GM21528 (cell line): ENCODE measurements around the gene RPS6KC1.
"Not testable (repeated sequence)": the region's sequence is repeated elsewhere in the genome, so short reads cannot be mapped to it uniquely, and the experiment has no call there.

Experiments
- ATAC-seq: cut with Tn5 transposase; IDR thresholded peaks from one replicate; pipeline ENCODE4 v1.9.1; 2021; ENCODE audit warnings: mild to moderate bottlenecking, moderate library complexity; ENCODE audit not compliant: unreplicated experiment, low FRiP score

The RPS6KC1 gene, protein sequence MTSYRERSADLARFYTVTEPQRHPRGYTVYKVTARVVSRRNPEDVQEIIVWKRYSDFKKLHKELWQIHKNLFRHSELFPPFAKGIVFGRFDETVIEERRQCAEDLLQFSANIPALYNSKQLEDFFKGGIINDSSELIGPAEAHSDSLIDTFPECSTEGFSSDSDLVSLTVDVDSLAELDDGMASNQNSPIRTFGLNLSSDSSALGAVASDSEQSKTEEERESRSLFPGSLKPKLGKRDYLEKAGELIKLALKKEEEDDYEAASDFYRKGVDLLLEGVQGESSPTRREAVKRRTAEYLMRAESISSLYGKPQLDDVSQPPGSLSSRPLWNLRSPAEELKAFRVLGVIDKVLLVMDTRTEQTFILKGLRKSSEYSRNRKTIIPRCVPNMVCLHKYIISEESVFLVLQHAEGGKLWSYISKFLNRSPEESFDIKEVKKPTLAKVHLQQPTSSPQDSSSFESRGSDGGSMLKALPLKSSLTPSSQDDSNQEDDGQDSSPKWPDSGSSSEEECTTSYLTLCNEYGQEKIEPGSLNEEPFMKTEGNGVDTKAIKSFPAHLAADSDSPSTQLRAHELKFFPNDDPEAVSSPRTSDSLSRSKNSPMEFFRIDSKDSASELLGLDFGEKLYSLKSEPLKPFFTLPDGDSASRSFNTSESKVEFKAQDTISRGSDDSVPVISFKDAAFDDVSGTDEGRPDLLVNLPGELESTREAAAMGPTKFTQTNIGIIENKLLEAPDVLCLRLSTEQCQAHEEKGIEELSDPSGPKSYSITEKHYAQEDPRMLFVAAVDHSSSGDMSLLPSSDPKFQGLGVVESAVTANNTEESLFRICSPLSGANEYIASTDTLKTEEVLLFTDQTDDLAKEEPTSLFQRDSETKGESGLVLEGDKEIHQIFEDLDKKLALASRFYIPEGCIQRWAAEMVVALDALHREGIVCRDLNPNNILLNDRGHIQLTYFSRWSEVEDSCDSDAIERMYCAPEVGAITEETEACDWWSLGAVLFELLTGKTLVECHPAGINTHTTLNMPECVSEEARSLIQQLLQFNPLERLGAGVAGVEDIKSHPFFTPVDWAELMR

DNA sequence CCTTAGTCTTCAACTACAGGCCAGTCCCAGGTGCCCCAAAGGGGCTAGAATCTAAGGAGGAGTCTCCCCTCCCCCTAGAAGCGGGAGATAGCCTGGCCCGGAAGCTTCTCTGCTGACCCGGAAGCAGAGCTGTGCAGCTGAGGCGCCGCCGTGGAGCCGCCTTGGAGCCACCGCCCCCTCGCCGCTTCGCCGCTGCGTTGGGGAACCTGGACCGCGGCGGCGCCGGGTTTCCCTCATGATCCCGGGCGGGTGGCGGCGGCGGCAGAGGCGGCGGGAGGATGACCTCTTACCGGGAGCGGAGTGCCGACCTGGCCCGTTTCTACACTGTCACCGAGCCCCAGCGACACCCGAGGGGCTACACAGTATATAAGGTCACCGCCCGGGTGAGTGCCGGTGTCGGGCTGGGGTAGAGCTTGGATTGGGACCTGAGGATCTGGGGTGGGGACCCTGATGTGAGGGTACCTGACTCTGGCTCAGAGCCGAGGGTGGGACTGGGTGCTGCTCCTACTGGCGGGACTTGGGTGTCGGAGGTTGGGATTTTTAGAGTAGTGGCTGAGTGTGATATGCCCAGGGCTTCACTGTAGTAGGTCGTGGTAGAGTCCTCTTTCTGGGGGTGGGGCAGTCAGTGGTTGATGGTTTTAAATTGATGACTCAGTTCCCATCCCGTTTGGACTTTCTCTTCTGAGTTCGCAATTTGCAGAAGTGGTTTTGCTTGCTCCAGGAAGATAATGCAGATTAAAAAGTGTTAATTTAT, at the start of gene RPS6KC1:
Gene RPS6KC1 (plus strand): TSS at position 115 of the 754 bp plus-strand sequence. CDS start 164 bp downstream, at position 279.
- peak; percentile 99 for ATAC-seq

DNA sequence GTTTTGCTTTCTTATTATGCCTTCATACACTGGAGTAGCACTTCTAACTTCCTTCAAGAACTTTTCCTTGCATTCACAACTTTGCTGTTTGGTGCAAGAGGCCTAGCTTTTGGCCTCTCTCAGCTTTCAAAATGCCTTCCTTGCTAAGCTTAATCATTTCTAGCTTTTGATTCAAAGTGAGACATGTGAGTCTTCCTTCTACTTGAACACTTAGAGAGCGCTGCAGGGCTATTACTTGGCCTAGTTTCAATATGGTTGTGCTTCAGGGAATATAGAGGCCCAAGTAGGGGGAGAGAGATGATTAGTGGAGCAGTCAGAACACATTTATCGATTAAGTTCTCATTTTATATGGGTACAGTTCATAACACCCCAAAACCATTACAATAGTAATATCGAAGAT, 47.8 kb upstream of the RPS6KC1 start:
- no peak for ATAC-seq

DNA sequence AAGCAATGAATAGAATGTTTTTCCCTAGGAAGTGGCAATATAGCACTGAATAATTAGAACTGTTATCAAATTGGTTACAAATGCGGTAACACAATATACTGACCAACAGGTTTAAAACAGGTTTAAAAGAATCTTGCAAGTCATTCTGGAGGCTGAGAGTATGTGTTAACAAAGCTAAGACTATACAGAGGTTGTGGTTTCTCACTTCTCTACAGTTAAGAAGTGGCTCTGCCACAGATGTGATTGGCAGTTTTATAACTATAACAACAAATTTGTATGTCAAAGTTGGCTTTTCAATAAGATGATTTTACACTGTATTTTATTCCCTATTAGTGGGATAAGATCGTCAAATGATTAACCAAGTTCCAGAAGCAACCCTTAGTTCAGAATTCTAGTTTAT, 42.5 kb upstream of the RPS6KC1 start:
- ATAC-seq = peak; percentile 79

DNA sequence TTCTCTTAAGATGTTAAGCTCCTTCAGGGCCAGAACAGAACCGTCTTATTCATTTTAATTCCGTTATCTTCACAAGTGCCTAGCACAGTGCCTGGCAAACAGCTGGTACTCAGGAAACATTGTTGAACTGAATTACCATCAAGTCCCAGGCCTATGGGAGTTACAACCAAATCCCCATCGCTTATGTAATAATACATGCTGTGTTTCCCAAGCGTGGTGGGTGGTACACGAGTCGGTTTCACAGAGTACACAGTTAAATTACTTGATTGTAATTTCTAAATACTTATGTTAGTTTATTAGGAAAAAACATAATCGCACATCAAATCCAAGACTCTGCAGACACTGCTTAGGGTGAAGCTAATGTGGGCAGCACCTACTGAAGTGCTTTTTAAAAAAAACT, 36.4 kb upstream of the RPS6KC1 start:
- no peak for ATAC-seq

DNA sequence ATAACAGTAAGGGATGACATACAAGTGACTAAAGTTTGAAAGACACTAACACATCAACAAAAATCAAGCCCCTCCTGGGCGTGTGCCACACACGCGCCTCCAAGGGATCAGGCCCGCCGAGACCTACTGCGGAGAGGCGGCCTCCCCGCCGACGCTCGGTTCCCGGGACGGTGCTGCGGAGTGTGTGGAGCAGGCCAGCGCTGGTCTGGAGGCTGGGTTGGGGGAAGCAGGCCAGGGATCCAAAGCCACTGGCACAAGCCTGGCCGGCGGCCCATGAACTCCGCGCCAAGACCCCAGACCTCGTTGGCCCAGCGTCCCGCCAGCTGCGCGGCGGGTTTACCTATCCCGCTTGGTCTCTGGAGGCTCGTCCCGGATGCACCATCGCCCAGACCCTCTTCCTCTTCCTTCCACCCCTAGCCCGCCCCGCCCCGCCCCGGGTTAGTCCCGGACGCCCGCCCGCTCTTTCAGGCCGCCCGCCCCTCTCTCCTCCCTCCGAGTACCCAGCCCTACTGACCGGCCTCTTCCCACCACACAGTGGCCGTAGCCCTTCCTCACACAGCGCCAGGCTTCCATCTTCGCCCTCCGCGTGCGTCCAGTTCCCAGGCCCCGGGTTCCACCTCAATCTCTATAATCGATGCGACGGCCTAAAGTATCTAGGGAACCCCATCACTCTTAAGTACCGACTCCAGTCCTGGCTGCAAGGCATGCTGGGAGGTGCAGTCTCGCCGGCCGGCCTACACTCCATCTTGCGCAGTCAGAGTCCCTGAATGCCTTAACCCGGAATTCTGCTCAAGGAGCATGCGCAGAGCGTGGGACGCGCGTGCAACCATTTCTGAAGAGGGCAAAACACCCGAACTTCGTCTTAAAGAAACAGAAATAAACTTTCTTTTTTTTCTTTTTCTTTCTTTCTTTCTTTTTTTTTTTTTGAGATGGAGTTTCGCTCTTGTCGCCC, 35.7 kb upstream of the RPS6KC1 start, which contains the start of gene ANGEL2:
Gene ANGEL2 (minus strand): TSS at position 769 of the 952 bp plus-strand sequence. CDS start 196 bp downstream, at position 573.
- peak; percentile 96 for ATAC-seq

DNA sequence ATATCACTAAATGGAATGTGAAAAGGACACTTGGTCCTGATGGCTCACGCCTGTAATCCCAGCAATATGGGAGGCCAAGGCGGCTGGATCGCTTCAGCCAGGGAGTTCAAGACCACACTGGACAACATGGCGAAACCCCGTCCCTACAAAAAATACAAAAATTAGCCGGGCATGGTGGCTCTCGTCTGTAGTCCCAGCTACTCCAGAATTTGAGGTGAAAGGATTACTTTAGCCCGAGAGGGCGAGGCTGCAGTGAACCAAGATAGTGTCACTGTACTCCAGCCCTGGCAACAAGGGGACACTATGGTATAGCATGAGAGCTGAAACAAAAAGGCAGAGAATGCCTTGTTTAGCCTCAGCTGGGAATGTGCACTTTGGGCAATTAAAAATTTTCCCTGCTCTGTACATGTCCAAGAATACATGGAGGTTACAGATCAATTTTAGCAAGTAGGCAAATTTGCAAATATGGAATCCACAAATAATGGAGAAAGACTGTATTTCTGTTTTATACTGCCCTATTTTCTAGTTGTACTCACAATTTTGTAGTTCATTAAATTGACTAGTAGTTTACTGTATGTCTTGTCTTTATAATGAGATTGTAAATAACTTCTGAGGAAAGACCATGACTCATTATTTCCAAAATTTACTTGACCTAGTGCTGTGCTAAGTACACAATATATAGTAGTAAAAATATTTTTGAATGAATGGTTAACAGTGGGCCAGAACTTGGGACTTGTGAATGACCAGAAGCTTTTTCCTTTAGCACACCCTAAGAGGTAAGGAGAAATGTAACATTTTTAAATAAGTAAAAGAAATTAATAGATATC, 33.4 kb upstream of the RPS6KC1 start:
- no peak for ATAC-seq

DNA sequence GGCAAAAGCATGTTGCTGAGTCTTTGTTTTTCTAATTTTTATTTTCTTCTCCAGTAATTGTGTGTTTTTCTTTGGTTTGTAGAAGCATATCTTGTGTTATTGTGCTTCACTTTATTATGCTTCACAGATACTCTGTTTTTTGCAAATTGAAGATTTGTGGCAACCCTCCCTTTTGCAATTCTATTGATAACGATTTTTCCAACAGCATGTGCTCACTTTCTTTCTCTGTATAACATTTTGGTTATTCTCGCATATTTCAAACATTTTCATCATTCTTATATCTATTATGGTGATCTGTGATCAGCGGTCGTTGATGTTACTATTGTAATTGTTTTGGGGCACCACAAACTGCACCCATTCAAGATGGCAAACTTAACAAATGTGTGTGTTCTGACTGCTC, 31.6 kb upstream of the RPS6KC1 start:
- no peak for ATAC-seq

DNA sequence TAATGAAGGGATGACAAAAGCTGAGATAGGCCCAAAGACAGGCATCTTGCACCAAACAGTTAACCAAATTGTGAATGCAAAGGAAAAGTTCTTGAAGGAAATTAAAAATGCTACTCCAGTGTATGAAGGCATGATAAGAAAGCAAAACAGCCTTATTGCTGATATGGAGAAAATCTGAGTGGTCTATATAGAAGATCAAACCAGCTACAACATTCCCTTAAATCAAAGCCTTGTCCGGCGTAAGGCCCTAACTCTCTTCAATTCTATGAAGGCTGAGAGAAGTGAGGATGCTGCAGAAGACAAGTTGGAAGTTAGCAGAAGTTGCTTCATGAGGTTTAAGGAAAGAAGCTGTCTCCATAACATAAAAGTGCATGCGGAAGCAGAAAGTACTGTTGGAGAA, 31.0 kb upstream of the RPS6KC1 start:
- ATAC-seq = no peak

DNA sequence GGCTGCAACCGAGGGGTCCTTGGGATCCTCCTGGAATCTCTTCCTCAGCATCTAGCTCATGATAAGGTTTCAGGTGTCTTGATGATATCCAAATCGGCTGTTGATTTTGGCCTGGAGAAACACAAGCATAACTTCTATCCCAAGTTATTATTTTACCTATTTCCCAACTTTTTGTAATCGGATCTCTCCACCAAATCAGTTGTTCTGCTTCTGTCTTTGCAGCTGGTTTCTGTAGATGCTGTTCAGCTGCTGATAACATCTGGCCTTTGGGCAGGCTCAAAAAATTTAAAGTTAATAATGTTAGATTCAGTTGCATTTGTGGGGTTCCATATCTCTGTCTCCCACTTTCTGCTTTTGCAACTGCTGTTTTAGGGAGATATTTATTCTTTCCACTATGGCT, 24.0 kb upstream of the RPS6KC1 start:
- not testable (repeated sequence) for ATAC-seq

DNA sequence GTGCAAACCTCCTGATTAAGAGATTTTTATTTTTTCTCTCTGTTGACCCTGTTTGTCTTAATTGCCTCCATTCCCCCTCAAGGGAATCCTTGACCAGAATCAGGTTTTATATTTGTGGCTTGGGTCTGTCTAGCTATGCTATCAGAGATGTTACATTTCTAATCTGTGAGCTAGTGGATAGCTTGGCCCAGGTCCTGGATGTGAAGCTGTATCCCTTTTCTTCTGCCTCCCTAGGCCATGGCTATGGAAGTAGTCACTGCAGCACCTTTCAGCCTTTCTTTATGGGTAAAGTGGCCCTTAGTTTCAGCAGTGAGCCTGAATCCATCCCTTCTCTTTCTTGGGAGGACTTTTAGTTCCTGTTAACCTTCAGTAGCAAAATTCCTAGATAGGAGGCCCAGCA, 18.4 kb upstream of the RPS6KC1 start:
- ATAC-seq = no peak

DNA sequence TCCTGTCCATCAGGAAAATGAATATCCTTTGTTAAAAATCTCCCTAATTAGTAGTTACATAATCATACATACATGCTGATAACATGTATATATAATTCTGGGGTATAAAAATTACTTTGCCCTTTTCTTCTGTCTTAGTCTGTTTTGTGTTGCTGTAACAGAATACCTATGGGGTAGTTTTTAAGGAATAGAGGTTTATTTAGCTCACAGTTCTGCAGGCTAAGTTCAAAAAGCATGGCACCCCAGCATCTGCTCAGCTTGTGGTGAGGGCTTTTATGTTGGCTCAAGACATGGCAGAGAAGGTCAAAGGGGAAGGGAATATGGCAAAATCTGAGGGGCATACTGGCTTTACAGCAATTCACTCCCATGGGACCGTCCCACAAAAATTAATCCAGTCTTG, 16.3 kb upstream of the RPS6KC1 start:
- no peak for ATAC-seq

DNA sequence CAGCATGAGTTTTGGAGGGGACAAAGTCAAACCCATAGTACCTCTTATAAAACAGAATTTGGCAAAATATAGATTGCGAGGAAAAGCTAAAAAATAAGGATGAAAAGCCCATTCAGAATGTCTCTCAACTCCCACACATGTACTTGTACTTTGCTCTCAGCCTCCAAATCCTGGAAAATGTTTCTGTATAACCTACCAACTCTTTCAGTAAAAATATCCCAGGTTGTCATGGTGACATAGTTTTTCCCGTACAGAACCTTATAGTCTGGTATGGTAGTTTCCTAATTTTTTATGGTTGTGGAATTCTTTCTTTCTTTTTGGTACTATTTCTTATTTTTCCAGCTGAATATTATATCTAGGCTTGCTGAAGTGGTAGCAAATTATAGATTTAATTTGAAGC, 15.5 kb upstream of the RPS6KC1 start:
- no peak for ATAC-seq

DNA sequence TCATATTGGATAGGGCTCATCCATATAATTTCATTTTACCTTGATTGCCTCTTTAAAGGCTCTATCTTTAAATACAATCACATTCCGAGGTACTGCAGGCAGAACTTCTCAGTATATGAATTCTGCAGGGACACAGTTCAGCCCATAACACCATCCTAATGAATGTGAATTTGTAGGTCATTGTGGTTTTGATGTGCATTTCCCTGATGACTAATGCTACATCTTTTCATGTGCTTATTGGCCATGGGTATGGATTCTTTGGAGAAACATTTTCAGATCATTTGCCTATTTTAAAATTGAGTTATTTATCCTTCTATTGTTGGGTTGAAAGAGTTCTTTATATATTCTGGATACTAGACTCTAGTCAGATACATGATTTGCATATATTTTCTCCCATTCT, 9.6 kb upstream of the RPS6KC1 start:
- ATAC-seq = no peak

DNA sequence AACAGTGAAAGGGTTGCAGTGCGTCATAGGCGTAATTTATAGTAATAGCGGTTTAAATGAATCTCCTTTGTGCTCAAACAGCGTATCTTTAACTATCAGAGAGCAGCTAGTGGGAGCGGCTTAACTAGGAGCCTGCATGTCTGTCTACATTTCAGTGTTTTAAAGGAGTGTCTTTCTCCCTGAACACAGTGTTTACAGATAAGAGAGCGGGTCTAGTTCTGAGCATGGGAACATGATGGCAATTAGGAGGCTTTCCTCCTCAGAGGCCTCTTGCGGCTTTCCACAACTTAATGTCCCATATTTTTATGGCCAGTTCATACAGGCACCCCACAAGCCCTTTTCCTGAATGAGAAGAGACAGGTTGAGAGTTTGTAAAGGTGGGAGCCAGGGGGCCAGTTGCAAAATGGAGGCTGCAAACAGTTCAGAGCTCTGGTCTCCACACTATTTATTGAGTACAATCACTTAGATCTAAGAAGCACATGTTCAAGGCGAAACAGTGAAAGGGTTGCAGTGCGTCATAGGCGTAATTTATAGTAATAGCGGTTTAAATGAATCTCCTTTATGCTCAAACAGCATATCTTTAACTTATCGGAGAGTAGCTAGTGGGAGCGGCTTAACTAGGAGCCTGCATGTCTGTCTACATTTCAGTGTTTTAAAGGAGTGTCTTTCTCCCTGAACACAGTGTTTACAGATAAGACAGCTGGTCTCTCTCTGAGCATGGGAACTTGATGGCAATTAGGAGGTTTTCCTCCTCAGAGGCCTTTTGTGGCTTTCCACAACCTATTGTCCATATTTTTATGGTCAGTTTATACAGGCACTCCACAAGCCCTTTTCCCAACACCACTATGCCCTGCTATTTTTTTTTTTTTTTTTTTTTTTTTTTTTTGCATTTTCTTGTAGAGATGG, 5.5 kb upstream of the RPS6KC1 start:
- not testable (repeated sequence) for ATAC-seq

DNA sequence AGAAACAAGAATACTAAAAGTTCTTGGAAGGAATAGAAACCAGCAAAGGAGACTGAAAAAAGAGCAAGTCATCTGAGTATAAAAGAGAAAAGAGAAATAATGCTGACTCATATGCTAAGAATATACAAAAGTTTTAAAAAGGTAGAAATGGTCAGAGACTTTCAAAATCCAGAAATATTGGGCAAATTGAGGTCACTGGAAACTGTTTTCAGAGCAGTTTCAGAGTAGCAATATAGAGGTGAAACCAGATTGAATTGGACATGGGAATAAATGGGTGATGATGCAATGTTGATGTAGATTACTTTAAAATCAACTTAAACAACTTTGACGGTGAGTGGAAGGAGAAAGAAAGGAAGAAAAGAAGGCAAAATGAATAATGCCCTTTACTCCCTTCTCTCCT, 1.8 kb upstream of the RPS6KC1 start:
- no peak for ATAC-seq

DNA sequence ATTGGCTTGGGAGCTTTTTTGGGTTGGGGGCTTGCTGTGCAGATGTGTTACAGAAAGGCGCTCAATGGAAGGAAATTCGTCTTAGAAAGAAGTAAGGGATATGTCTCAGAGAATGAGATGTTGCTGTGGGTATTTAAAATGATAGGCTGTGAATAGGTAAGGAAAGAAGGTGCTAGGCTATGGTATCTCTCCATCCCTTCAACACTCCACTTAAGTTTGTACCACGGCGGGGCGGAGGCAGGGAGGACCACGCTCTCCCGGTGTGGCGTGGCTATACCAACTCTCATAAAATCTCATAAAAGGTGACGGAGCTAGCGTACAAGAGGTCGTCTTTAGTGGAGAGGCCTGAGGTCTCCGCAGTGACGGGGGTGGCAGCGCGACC, 305 bp upstream of the RPS6KC1 start:
- ATAC-seq = peak; percentile 46

DNA sequence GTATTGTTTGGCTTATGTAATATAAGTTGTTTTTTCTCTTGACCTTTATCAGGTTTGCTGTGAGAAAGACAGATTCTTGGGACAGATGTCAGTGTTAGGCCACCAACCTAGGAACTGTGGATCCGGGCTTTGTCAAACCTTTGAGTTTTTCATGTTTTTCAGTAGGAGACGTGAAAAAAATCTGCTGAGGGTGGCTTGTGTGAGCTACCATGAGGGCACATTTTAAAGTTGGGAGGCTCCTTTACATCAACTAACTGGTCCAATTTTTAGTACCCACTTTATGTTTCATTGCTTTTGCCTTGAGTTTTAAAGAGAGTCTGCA, 801 bp downstream of the RPS6KC1 start:
- no peak for ATAC-seq

DNA sequence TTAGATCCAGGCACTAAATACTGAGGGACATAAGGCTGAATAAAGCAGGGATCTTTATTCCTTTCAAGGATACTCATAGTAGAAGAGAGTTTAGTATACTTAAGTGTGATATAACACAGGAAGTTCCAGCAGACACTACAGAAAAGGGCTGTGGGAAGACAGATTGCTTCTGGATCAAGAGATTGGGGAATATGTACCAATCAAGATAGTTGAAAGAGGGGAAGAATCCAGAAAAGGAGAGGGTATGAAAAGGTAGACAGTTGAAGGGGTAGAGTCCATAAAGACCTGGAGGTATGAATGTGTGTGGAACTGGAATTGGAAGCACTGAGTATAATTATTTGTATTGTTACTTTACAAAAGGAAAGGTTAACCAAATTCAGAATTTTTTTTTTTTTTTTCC, 2.4 kb downstream of the RPS6KC1 start:
- no peak for ATAC-seq
